ENCODE measurements around the gene SGCB.

Gene SGCB

GRCh38 chr4:52001616-52002015 is 36.5 kb downstream of the SGCB start:
- H3K27ac ChIP-seq: no peak overlapping the region
- TF ChIP-seq, protein P1, sequence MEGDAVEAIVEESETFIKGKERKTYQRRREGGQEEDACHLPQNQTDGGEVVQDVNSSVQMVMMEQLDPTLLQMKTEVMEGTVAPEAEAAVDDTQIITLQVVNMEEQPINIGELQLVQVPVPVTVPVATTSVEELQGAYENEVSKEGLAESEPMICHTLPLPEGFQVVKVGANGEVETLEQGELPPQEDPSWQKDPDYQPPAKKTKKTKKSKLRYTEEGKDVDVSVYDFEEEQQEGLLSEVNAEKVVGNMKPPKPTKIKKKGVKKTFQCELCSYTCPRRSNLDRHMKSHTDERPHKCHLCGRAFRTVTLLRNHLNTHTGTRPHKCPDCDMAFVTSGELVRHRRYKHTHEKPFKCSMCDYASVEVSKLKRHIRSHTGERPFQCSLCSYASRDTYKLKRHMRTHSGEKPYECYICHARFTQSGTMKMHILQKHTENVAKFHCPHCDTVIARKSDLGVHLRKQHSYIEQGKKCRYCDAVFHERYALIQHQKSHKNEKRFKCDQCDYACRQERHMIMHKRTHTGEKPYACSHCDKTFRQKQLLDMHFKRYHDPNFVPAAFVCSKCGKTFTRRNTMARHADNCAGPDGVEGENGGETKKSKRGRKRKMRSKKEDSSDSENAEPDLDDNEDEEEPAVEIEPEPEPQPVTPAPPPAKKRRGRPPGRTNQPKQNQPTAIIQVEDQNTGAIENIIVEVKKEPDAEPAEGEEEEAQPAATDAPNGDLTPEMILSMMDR (IDR thresholded peaks at IDR 0.05): no peak
- no peaks in the 10 kb centered on the region for H3K27me3 ChIP-seq
- no peak overlapping the region for H3K4me3 ChIP-seq (ENCODE audit: low read depth in 1 of 2, low read length in 1 of 2)
- H3K9me3 ChIP-seq: no peaks in the 10 kb centered on the region
- H3K36me3 ChIP-seq: no peaks in the 10 kb centered on the region
- no peaks in the 10 kb centered on the region for H3K4me1 ChIP-seq (ENCODE audit: control insufficient read depth in 1 of 2, insufficient read depth in 1 of 2, low read depth in 1 of 2, low read length in 1 of 2)

- TF ChIP-seq, protein P1 (IDR thresholded peaks at IDR 0.05): no peak
- Histone ChIP-seq H3K9me3 (no peaks in the 10 kb centered on the region), H3K4me3 (ENCODE audit: low read depth in 1 of 2, low read length in 1 of 2) (no peak overlapping the region), H3K27me3 (no peaks in the 10 kb centered on the region), H3K36me3 (no peaks in the 10 kb centered on the region), H3K27ac (no peak overlapping the region), H3K4me1 (ENCODE audit: control insufficient read depth in 1 of 2, insufficient read depth in 1 of 2, low read depth in 1 of 2, low read length in 1 of 2) (no peaks in the 10 kb centered on the region)
These were observed 38.8 kb downstream of the SGCB start for GRCh38 chr4:51999250-51999649.

- Histone ChIP-seq H3K27ac (no peak overlapping the region), H3K9me3 (no peaks in the 10 kb centered on the region), H3K36me3 (no peaks in the 10 kb centered on the region), H3K27me3 (no peaks in the 10 kb centered on the region), H3K4me1 (ENCODE audit: control insufficient read depth in 1 of 2, insufficient read depth in 1 of 2, low read depth in 1 of 2, low read length in 1 of 2) (no peaks in the 10 kb centered on the region), H3K4me3 (ENCODE audit: low read depth in 1 of 2, low read length in 1 of 2) (no peak overlapping the region)
- TF ChIP-seq, protein P1 (IDR thresholded peaks at IDR 0.05): no peak
These were observed 39.3 kb downstream of the SGCB start for GRCh38 chr4:51998837-51999236.

DNA sequence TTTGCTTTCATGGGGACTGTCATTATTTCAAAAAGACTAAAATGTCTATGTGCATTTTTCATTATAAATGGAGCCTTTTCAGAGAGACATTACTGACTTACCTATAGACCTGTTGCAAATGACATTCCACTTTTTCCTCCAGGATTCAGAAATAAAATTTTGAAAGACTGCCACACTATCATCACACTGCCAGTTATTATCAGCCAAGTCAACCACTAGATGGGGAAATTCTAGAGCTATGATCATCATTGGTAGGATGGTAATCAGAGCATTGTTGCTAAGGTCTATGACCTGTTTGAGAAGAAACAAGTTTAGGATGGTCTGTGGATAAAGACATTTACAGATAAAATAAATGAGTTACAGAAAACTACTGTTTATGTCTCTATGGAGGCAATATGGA is 40.5 kb downstream of the SGCB start:
- TF ChIP-seq, protein P1 (IDR thresholded peaks at IDR 0.05): no peak
- Histone ChIP-seq H3K27ac (no peak overlapping the region), H3K9me3 (no peaks in the 10 kb centered on the region)

DNA sequence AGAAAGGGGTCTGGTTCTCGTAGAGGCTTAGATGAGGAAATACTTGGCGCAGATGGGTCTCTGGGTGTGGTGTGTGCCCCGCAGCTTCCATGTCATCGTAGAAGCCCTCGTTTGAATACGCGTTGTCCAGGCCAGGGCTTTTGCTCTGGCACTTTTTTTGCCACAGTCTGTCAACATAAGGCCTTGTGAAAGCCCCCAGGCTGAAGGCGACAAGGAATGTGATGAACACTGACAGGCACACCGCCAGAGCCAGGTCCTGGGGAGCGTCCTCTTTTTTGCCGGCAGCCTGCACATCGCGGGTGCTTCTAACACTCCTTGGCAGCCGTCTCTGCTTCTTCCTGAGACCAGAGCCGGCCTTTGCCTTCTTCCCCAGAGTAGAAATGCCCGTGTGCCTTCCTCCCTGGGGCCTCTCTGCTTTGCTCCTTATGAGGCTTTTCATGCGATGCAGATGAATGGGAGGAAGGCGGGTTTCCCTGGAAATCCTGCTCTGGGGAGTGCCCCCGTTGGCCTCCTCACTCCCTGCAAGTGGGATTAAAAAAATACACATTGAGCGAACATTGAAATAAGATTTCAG is 42.4 kb downstream of the SGCB start:
- Histone ChIP-seq H3K9me3 (no peaks in the 10 kb centered on the region), H3K27me3 (no peaks in the 10 kb centered on the region), H3K4me1 (ENCODE audit: control insufficient read depth in 1 of 2, insufficient read depth in 1 of 2, low read depth in 1 of 2, low read length in 1 of 2) (no peaks in the 10 kb centered on the region), H3K4me3 (ENCODE audit: low read depth in 1 of 2, low read length in 1 of 2) (no peak overlapping the region), H3K27ac (no peak overlapping the region), H3K36me3 (no peaks in the 10 kb centered on the region)
- TF ChIP-seq, protein P1 (IDR thresholded peaks at IDR 0.05): no peak

More for the DNA sequence above, 40.5 kb downstream of the SGCB start:
- H3K27me3 ChIP-seq: no peaks in the 10 kb centered on the region
- no peaks in the 10 kb centered on the region for H3K4me1 ChIP-seq (ENCODE audit: control insufficient read depth in 1 of 2, insufficient read depth in 1 of 2, low read depth in 1 of 2, low read length in 1 of 2)
- H3K36me3 ChIP-seq: no peaks in the 10 kb centered on the region
- H3K4me3 ChIP-seq (ENCODE audit: low read depth in 1 of 2, low read length in 1 of 2): no peak overlapping the region
